RCC 7860 (cell line): ENCODE measurements around the gene LEKR1.
A peak's percentile ranks its signal among the peaks of the same experiment; 100 is the strongest.
"Not testable (repeated sequence)": the region's sequence is repeated elsewhere in the genome, so short reads cannot be mapped to it uniquely, and the experiment has no call there.

Experiments used
- DNase-seq: peaks from one replicate; pipeline ENCODE4 v3.0.0-alpha.2; 2015; ENCODE audit warnings: low spot score
- FAIRE-seq: peaks from 2 replicates; lab custom pipeline; 2012; peaks lifted over from hg19 to GRCh38; lab: Jason Lieb, UNC

LEKR1 gene

DNA sequence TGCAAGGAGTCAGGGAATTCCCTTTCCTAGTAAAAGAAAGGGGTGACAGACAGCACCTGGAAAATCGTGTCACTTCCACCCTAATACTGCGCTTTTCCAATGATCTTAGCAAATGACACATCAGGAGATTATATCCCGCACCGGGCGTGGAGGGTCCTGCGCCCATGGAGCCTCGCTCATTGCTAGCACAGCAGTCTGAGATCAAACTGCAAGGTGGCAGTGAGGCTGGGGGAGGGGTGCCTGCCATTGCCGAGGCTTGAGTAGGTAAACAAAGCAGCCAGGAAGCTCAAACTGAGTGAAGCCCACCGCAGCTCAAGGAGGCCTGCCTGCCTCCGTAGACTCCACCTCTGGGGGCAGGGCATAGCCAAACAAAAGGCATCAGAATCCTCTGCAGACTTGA, 140.2 kb downstream of the LEKR1 start:
- not testable (repeated sequence) for DNase-seq, FAIRE-seq

DNA sequence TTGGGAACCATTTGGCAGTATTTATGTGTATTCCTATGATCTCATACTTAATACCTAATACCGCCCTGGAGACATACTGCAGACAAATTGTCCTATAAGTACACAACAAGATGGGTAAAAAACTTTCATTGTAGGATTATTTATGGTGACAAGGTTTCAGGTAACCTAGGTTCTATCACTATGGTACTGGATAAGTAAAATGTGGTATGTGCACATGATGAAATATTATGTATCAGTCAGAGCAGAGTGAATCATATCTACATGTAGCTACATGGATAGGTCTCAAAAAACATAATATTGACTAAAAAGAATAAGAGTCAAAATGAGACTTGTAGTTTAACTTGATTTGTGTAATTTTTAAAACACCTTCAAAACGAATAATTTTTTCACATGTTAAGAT, 147.8 kb downstream of the LEKR1 start:
- no peak for FAIRE-seq
- no peak for DNase-seq

DNA sequence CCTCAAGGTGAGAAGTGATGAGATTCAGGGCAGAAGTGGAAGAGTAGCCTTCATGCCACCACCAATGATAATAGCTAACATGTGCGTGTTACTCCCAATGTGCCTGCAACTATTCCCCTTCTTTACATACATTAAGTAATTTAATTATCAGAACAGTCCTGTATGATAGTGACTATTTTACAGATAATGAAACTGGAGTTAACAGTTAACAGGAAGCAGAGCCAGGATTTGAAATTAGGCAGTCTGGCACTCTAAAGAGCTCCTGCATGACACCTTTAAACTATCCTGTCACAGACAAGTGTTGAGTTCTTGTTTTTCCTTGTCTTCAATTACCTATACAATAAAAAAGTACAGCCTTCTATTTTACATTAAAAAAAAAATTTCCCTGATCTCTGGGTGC, 148.8 kb downstream of the LEKR1 start:
- FAIRE-seq (no peak), DNase-seq (no peak)

DNA sequence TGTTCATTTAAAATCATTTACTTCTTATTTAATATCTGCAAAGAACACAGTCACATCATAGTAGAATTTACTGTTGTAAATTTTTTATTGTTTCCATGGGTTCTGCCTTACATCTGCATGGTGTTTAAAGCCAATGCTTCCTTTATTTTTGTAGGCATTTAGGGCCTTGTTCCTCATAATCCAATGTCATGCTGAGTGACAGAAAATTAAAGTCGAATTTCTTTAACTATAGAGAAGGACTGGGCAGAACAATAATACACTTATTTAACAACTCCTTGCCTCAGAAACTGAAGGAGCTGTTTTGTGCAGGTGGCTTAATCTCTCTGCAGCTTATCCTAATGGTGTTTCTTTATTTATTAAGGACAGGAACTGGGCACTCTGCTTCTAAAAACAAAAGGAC, 149.6 kb downstream of the LEKR1 start:
- DNase-seq = no peak
- FAIRE-seq = no peak

DNA sequence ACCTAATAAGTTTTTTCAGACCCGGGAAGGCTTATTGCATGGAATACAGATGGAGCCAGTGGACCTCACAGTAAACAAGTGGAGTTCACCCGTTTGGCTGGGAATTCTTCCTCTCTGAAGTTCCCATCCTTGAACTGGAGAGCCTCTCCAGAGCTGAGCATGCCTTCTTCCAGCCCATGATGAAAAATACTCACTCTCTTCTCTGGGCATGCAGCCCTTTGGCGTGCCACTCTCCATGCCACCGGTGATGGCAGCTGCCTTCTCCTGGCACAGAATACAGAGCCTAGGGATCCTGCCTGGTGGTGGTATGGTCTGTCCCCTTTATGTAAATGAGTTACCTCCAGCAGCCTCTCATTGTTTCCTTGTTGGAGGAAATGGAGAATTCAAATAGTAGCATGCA, 150.8 kb downstream of the LEKR1 start:
- DNase-seq (no peak), FAIRE-seq (no peak)

DNA sequence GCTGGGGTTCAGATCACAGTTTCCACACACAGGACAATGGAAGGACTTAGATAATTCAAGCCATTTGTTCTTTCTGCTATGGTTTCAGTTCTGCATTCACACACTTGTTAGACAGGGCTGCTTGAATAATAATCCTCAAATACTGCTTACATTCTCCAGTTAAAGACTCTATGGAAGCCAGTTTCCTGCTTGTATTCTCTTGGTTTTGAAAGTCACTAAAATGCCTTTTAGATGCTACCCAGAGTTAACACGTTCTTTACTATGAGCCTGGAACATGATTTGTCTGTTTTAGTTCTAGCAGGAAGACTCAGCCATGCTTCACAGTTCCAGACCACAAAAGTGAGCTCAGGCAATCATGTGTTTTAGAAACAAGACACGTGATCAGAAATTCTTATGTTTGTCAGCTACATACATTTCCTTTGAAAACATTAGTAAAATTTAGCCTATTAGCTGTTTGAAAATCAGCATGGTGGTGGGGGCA, 152.4 kb downstream of the LEKR1 start:
- DNase-seq (no peak), FAIRE-seq (peak; percentile 2)

- DNase-seq (no peak), FAIRE-seq (no peak)
Measured at GRCh38 chr3:156981005-156981404, 154.9 kb downstream of the LEKR1 start.

DNA sequence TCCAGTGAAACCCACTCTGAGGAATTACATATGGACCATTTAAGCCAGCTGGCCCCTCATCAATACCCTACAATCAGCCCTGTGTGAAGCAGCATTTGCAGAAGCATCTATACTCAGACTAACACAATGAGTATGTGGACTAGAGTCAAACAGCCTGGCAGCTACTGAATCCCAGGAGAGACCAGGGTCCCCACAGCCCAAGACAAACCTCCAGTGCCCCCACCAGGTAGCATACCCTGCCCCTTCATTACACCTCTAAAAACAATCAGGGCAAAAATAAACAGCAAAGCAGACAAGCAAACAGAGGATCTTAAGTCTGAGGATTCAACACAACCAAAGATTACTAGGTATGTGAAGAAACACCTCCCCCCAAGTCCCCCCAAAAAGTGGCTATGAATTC, 157.4 kb downstream of the LEKR1 start:
- FAIRE-seq = no peak

GRCh38 chr3:156985711-156986110, 159.6 kb downstream of the LEKR1 start:
- FAIRE-seq (no peak), DNase-seq (no peak)

More for the DNA sequence above, 157.4 kb downstream of the LEKR1 start:
- DNase-seq = no peak

DNA sequence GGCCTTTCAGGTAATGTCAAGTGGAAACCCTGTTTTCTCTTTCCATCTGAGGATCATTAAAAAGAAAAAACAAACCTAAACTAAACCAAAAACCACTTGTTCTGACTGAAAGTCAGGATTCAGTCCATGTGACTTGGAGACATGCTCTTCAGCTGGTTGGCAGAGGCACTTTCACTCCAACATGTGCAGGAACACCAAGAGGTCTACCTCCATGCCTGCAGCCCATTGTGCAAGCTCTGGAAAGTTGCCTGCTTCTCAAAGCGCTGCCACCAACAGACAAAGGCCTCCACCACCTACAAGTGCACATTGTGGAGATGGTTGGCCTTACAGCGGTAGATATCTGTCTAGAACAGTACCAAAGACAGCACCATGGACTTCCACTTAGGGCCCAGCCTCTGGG, 161.8 kb downstream of the LEKR1 start:
- no peak for DNase-seq
- no peak for FAIRE-seq

GRCh38 chr3:156997351-156997750, 171.2 kb downstream of the LEKR1 start:
- no peak for DNase-seq
- FAIRE-seq = no peak

DNA sequence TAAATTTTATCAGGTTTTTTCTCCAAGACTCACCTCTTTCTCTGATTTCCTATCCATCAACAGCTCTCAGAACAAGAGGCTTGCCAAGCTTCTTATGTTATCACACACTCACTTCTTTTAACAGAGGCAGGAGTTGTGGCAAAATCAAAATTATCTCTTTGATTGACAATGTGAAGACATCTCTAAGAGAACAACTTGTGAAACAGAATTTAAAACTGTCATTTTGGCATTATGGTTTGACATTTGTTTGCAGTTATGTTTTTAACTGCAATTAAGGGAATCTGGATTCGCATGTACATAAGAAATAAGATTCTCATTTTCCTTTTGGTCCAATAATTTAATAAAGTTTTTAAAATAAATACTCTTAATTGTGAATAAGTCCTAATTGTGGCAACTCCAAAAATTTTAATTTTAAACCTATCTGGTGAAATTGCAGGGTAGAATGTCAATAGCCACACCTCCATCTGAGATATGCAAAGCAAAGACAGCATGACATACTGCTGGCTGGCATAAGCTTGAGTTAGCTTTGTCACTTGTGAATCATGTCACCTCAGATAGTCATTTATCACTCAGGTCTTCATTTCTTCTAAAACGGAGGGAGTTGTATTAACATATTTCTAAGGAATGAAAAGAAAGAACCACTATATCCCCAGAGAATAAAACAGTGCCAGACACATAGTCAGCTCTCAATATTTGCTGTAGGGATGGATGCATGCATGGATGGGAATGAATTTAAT, 175.2 kb downstream of the LEKR1 start:
- FAIRE-seq = no peak
- DNase-seq = no peak

GRCh38 chr3:157021679-157022078, 195.5 kb downstream of the LEKR1 start:
- FAIRE-seq (peak; percentile 44), DNase-seq (no peak)

- FAIRE-seq = no peak
- no peak for DNase-seq
Measured at GRCh38 chr3:157023226-157023625, 197.1 kb downstream of the LEKR1 start.

- DNase-seq (no peak), FAIRE-seq (no peak)
Measured at GRCh38 chr3:157026091-157026490, 199.9 kb downstream of the LEKR1 start.

- FAIRE-seq (no peak), DNase-seq (no peak)
Measured at GRCh38 chr3:157027861-157028745, 201.9 kb downstream of the LEKR1 start.

DNA sequence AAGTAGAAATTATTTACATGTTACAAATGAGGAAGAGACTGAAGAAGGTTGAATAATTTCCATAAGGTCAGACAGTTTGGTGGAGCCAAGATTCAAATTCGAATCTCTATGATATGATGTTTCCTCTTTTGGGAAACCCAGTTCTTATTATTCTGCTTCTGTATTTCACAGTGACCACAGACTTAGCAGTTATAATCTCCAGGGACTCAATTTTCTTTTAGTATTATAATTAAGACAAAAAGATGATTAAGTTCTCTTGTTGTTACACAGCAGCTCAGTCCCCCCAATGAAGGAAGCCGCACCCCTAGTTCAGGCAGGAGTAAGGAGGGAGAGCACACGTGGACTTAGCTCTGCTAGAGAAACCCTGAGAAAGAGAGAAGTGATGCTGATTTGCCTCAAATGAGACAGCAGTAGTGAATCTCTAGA, 203.2 kb downstream of the LEKR1 start:
- DNase-seq = no peak

DNA sequence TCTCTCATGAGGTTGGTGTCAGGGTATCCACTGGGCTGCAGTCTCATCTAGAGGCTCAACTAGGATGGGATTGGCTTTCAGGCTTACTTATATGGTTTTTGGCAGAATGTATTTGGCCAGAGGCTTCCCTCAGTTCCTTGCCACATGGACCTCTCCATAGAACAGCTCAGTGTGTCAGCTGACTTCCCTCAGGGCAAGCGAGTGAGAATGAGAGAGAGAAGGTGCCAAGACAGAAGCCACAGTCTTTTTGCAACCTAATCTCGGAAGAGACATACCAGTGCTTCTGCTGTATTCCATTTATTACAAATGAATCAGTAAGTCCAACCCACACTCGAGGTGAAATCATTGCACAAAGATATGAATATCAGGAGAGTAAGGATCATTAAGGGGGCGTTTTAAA, 204.6 kb downstream of the LEKR1 start:
- DNase-seq (no peak), FAIRE-seq (no peak)

More for the DNA sequence above, 203.2 kb downstream of the LEKR1 start:
- FAIRE-seq = no peak

DNA sequence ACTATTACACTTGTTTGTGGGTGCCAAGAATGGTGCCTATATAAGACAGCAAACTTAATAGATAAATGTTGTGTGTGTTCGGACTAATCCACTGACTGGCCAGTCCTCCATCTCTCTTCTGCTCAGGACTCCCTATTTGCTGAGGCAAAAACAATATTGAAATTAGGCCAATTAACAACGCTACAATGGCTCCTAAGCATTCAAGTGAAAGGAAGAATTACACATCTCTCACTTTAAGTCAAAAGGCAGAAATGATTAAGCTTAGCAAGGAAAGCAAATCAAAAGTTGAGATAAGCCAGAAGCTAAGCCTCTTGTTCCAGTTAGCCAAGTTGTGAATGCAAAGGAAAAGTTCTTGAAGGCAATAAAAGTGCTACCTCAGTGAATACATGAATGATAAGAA, 206.8 kb downstream of the LEKR1 start:
- DNase-seq (no peak), FAIRE-seq (no peak)

DNA sequence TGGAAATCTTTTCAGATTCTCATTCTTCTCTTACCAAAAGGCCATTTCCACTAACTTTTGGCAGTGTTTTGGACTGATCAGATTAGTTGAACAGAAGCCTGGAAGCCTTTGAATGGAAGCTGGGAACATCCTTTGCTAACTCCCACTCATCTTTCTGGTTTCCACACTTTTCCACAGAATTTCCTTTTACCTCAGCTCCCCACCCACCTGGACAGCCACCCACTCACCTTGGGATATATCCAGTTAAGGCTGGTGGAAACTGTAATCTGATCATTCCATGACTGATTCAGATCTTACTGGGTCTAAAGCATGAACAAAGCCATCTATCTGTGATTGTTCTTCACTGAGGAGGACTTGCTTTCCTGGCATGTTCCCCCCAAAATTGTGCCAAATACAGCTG, 214.3 kb downstream of the LEKR1 start:
- DNase-seq (no peak), FAIRE-seq (no peak)

GRCh38 chr3:157042226-157042625, 216.1 kb downstream of the LEKR1 start:
- no peak for DNase-seq
- FAIRE-seq = no peak

DNA sequence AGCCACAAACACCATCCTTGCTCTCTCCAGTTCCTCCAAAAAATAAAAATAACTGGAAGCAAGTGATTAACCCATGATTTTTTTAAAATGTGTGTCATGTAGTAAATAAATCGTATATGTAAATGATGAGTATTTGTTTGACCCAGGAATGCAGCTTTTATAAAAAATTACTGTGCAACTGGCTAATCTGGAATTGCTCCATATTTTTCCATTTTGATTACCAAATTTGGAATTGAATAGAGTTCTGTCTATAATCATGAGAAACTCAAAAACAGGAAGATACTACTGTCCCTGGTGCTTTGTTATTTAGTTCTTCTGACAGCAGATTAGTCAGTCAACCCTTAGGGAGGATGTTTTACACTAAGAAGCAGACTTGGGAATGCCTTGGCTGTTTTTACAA, 217.6 kb downstream of the LEKR1 start:
- DNase-seq = no peak
- no peak for FAIRE-seq
